Lung (tissue), 12 donors: ENCODE results near the gene IST1. TPM values are rescaled to one million over a fixed set of nuclear protein-coding genes. Genes with fewer than 3 reads are reported as not detected.

Experiments used
- ATAC-seq: fragments of 200-7000 bp; cut with Tn5 transposase; one replicate; pipeline ENCODE4 v1.9.1; 2020; ENCODE audit warnings: moderate number of reproducible peaks; ENCODE audit not compliant: insufficient read depth, low FRiP score
- DNase-seq, 3 donors: peaks; one replicate each; pipeline ENCODE4 v3.0.0-alpha.2; 2013 to 2017
- H3K27ac ChIP-seq, 2 donors: one replicate each; pipeline ENCODE4 v1.5.1; 2013; ENCODE audit warnings: mild to moderate bottlenecking in 2 of 2, moderate library complexity in 2 of 2, control low read depth in 1 of 2, inconsistent platforms in 1 of 2, low read depth in 1 of 2, low read length in 1 of 2
- H3K27me3 ChIP-seq, 3 donors: one replicate each; pipeline ENCODE4 v1.5.1; 2013; ENCODE audit warnings: low read length in 2 of 3; ENCODE audit not compliant: control insufficient read depth in 3 of 3, insufficient read depth in 3 of 3
- H3K36me3 ChIP-seq, 4 donors: one replicate each; pipeline ENCODE4 v1.5.1; 2013; ENCODE audit warnings: low read length in 4 of 4, mild to moderate bottlenecking in 1 of 4, moderate library complexity in 1 of 4; ENCODE audit not compliant: control insufficient read depth in 4 of 4, insufficient read depth in 4 of 4
- H3K4me1 ChIP-seq, 5 donors: one replicate each; pipeline ENCODE4 v1.5.1; 2013; ENCODE audit warnings: low read length in 5 of 5, mild to moderate bottlenecking in 2 of 5, moderate library complexity in 1 of 5; ENCODE audit not compliant: control insufficient read depth in 5 of 5, insufficient read depth in 5 of 5
- H3K4me3 ChIP-seq: one replicate; pipeline ENCODE4 v1.5.1; 2013; ENCODE audit warnings: mild to moderate bottlenecking, control low read depth, moderate library complexity
- H3K9ac ChIP-seq, 2 donors: one replicate each; pipeline ENCODE4 v1.5.1; 2013; ENCODE audit warnings: low read length in 2 of 2, control low read depth in 1 of 2; ENCODE audit not compliant: insufficient read depth in 1 of 2
- H3K9me3 ChIP-seq, 4 donors: one replicate each; pipeline ENCODE4 v1.5.1; 2013; ENCODE audit warnings: low read length in 3 of 4, mild to moderate bottlenecking in 1 of 4, moderate library complexity in 1 of 4; ENCODE audit not compliant: control insufficient read depth in 4 of 4, insufficient read depth in 3 of 4
- WGBS, 2 donors: extraction: QIAGEN DNeasy Blood & Tissue Kit; methylation state at CpG; one replicate each; pipeline ENCODE4 v1.1.7; 2013; 5-methylcytosine and 5-hydroxymethylcytosine counted together
- polyA plus RNA-seq, 2 donors: library from polyadenylated mRNA; stranded (reverse); fragments of 200-250 nt; gene quantifications; one replicate each; pipeline ENCODE4 v1.2.1, GENCODE V29; 2013
- total RNA-seq, 2 donors: library from RNA; depleted of rRNA in 1 of 2; stranded (reverse); fragments of >200 nt in 1 of 2; gene quantifications; one replicate each; pipeline ENCODE4 v1.2.1, GENCODE V29; 2014 to 2021
- TF ChIP-seq, protein P1 (sequence below): IDR thresholded peaks from 2 replicates; pipeline ENCODE4 v1.5.1; 2012; ENCODE audit warnings: mild to moderate bottlenecking; ENCODE audit errors: control extremely low read depth, extremely low read depth
- donor health status: control.
- donor health status: control.
- donor health status: Bipolar disorder and iron deficiency.
- donor health status: healthy.
- donor health status: DM: yes; HTN: yes; CAD: no.

Gene IST1
- total and polyA plus RNA-seq, 4 donors = 77.4 to 236 (median 146) TPM

DNA sequence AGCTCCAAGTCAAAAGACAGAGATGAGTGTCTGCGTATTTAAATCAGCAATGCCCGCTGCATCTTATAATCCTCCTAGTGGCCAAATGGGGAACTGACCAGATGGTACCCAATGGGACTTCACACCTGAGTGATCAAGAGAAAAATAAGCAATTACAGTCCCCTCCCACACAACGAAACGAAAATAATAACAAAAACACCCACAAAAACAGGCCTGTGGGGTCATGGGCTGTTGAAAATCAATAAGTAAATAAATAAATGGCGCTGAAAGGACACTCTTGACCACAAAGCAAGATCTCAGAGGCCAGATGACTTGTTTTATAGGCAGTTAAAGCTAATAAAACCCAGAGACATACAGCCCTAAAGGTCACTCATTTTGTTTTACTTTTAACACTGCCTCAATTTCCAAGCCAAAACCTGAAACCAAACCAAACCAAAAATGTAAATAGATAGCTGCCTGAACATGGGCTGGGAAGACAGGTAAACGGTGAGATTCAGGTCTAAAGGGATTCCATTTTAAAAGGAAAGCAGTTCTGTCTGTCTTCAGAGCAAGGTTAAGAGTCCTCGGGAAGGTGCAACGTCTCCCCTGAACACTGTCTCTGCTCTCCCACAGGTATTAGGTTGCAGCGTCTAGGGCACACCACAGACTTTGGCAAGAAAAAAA, 12.7 kb upstream of the IST1 start:
- Histone ChIP-seq H3K9me3 (no peaks in the 10 kb centered on the region), H3K4me1 (peaks cover 0 to 9% (median 0%) of the 10 kb centered on the region in 5 donors), H3K27ac (peak overlapping the region in 1 of 2 donors; percentile 32), H3K4me3 (peak overlapping the region; percentile 82), H3K9ac (no peak overlapping the region), H3K27me3 (no peaks in the 10 kb centered on the region), H3K36me3 (peaks cover 0 to 24% (median 9%) of the 10 kb centered on the region in 4 donors)
- TF ChIP-seq, protein P1, sequence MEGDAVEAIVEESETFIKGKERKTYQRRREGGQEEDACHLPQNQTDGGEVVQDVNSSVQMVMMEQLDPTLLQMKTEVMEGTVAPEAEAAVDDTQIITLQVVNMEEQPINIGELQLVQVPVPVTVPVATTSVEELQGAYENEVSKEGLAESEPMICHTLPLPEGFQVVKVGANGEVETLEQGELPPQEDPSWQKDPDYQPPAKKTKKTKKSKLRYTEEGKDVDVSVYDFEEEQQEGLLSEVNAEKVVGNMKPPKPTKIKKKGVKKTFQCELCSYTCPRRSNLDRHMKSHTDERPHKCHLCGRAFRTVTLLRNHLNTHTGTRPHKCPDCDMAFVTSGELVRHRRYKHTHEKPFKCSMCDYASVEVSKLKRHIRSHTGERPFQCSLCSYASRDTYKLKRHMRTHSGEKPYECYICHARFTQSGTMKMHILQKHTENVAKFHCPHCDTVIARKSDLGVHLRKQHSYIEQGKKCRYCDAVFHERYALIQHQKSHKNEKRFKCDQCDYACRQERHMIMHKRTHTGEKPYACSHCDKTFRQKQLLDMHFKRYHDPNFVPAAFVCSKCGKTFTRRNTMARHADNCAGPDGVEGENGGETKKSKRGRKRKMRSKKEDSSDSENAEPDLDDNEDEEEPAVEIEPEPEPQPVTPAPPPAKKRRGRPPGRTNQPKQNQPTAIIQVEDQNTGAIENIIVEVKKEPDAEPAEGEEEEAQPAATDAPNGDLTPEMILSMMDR = peak; percentile 75
- DNase-seq (peak; percentile 57 to 82 (median 81)), ATAC-seq (peak; percentile 49)
- 7 to 11% methylated on average over 9 of the region's 9 CpGs for WGBS, 2 donors

DNA sequence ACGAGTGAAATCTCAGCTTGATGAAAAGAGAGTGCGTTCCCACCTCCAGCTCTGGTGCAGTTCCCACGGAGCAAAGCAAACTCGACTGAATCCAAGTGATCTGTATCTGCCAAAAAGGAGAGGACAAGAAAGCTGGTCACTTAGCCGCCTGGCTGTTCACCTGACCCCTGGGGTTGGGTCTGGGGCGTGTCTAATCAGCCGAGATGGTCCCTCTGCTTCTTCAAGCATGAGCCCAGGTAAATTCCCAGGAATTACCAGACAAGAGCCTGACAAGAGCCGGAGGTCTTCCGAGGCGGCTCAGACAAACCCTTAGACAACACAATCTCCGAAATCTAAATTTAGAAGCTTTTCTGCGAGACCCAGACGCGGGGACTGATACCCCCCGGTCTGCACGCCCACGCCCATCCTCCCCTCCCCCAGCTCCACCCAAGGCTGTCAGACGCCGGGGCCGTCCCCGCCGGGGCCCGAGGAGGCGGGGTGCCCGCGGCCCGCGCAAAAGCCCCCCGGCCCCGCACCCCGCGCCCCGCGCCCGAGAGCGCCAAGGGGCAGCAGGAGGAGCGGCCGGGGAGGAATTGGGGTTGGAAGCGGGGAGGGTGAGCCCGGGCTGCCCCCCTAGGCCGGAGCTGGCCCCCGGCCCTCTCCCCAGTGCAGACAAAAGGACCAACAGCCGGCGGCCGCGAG, 12.0 kb upstream of the IST1 start:
- Histone ChIP-seq H3K27ac (peak overlapping the region; percentile 76 to 85), H3K4me3 (peak overlapping the region; percentile 82), H3K36me3 (peaks cover 0 to 23% (median 9%) of the 10 kb centered on the region in 4 donors), H3K4me1 (peaks cover 0 to 9% (median 0%) of the 10 kb centered on the region in 5 donors), H3K9me3 (no peaks in the 10 kb centered on the region), H3K9ac (peak overlapping the region in 1 of 2 donors; percentile 70), H3K27me3 (no peaks in the 10 kb centered on the region)
- ATAC-seq (peak; percentile 7), DNase-seq (peak; percentile 54 to 69 (median 59))
- TF ChIP-seq, protein P1 = no peak
- 1% methylated on average over 33 to 46 of the region's 46 CpGs for WGBS, 2 donors

DNA sequence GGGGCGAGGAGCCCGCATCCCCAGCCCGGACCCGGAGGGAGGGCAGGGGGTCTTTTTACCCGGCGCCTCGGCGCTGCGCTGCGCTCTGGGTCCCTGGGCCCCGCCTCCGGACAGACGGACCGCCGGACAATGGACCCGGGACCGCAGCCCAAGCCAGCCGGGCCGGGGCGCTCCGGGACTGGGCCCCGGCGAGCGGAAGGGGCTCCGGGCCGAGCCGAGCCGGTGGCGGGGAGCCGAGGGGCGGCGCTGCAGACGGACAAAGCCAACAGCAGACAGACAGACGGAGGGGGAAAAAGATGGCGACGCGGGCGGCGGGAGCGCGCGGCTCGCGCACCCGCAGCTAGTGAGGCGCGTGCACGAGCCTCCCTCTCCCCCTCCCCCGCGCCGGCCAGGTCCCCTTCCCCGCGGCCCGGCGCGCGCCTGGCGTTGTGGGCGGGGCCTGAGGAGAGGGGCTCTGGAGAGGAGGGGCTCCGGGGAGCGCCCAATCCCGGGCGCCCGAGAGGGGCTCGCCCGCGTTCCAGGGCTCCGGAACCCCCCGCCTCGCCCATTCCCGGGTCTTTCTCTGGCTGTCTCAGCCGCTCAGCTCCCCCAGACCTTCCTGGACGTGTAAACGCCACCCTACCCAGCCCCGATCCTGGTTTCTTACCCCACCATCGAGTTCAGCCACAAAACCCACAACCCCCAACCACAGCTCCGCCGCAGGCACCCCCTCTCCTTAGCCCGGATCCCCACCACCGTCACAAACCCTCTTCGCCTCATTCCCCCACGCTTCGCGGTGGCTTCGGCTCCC, 11.3 kb upstream of the IST1 start, which contains the start of gene ZNF821:
Gene ZNF821 (minus strand): TSS at position 334 of the 790 bp plus-strand sequence. CDS start 4,236 bp downstream, outside the sequence.
- 0% methylated on average over 49 to 83 of the region's 85 CpGs for WGBS, 2 donors
- Histone ChIP-seq H3K27me3 (no peaks in the 10 kb centered on the region), H3K9me3 (no peaks in the 10 kb centered on the region), H3K36me3 (peaks cover 0 to 18% (median 4%) of the 10 kb centered on the region in 4 donors), H3K27ac (peak within 1 kb of the TSS; percentile 76 to 85), H3K4me1 (peaks cover 0 to 9% (median 0%) of the 10 kb centered on the region in 5 donors), H3K9ac (peak within 1 kb of the TSS; percentile 70 to 75), H3K4me3 (peak within 1 kb of the TSS; percentile 82)
- ATAC-seq (peak; percentile 87), DNase-seq (peak; percentile 91 to 95 (median 93))
- TF ChIP-seq, protein P1 = no peak
